Mesendoderm (in vitro differentiated cells): ENCODE results near the gene ADARB1.

Source experiments
- DNase-seq: peaks from one replicate; pipeline ENCODE4 v3.0.0; 2013
- H2AK5ac ChIP-seq: 2 replicates; pipeline ENCODE4 v1.6.1; 2013; ENCODE audit warnings: low read length, inconsistent platforms
- H2BK120ac ChIP-seq: 2 replicates; pipeline ENCODE4 v1.6.1; 2013; ENCODE audit warnings: low read depth, mild to moderate bottlenecking, low read length, moderate library complexity, mixed read lengths
- H2BK15ac ChIP-seq: replicated peaks from 2 replicates; pipeline ENCODE4 v1.6.1; 2013; ENCODE audit warnings: low read depth, mild to moderate bottlenecking, moderate library complexity
- H2BK5ac ChIP-seq: 2 replicates; pipeline ENCODE4 v1.6.1; 2013; ENCODE audit warnings: low read length, inconsistent platforms
- H3K18ac ChIP-seq: 2 replicates; pipeline ENCODE4 v1.6.1; 2013; ENCODE audit warnings: mild to moderate bottlenecking, low read length, mixed read lengths
- H3K23ac ChIP-seq: one replicate; pipeline ENCODE4 v1.6.1; 2013; ENCODE audit warnings: low read length
- H3K27ac ChIP-seq: 2 replicates; pipeline ENCODE4 v1.5.1; 2013; ENCODE audit warnings: low read depth, mild to moderate bottlenecking, inconsistent platforms, low read length, moderate library complexity
- H3K27me3 ChIP-seq: 2 replicates; pipeline ENCODE4 v1.6.1; 2013; ENCODE audit warnings: low read length, control low read depth, mild to moderate bottlenecking, inconsistent platforms; ENCODE audit not compliant: insufficient read depth, poor library complexity
- H3K36me3 ChIP-seq: 2 replicates; pipeline ENCODE4 v1.6.1; 2013; ENCODE audit warnings: low read length, inconsistent platforms; ENCODE audit not compliant: control insufficient read depth, insufficient read depth
- H3K4ac ChIP-seq: one replicate; pipeline ENCODE4 v1.6.1; 2013; ENCODE audit warnings: low read depth, mild to moderate bottlenecking, low read length, moderate library complexity
- H3K4me1 ChIP-seq: 2 replicates; pipeline ENCODE4 v1.6.1; 2013; ENCODE audit warnings: low read depth, low read length, inconsistent platforms; ENCODE audit not compliant: control insufficient read depth
- H3K4me2 ChIP-seq: 2 replicates; pipeline ENCODE4 v1.6.1; 2013; ENCODE audit warnings: low read length
- H3K4me3 ChIP-seq: 2 replicates; pipeline ENCODE4 v1.5.1; 2013; ENCODE audit warnings: mild to moderate bottlenecking, low read length
- H3K56ac ChIP-seq: one replicate; pipeline ENCODE4 v1.6.1; 2013; ENCODE audit warnings: low read length
- H3K79me1 ChIP-seq: 2 replicates; pipeline ENCODE4 v1.6.1; 2013; ENCODE audit warnings: low read length, inconsistent platforms
- H3K79me2 ChIP-seq: 2 replicates; pipeline ENCODE4 v1.6.1; 2013; ENCODE audit warnings: mild to moderate bottlenecking, low read length; ENCODE audit not compliant: control insufficient read depth, insufficient read depth
- H3K9ac ChIP-seq: 2 replicates; pipeline ENCODE4 v1.6.1; 2013; ENCODE audit warnings: low read length, inconsistent platforms
- H4K5ac ChIP-seq: one replicate; pipeline ENCODE4 v1.6.1; 2013; ENCODE audit warnings: low read length
- H4K8ac ChIP-seq: one replicate; pipeline ENCODE4 v1.6.1; 2013; ENCODE audit warnings: low read depth, mild to moderate bottlenecking, control low read depth, low read length, moderate library complexity
- WGBS: extraction: QIAGEN DNeasy Blood & Tissue Kit; methylation state at CpG from one replicate; pipeline ENCODE4 v1.1.7; 2013; ENCODE audit warnings: low lambda C conversion rate, missing lambda C conversion rate; ENCODE audit not compliant: insufficient coverage; ENCODE audit errors: extremely low coverage; 5-methylcytosine and 5-hydroxymethylcytosine counted together

ADARB1 gene

GRCh38 chr21:45168522-45168921 is 94.1 kb downstream of the ADARB1 start:
- H3K56ac ChIP-seq, result no peak overlapping the region
- no peak overlapping the region for H3K4me3 ChIP-seq
- H3K4me2 ChIP-seq, result no peak overlapping the region
- no CpG with 5 or more reads among the region's 7 CpGs for WGBS
- H3K18ac ChIP-seq, result no peak overlapping the region
- no peak overlapping the region for H4K8ac ChIP-seq
- H2BK15ac ChIP-seq, result no peak overlapping the region
- no peak overlapping the region for H3K27ac ChIP-seq
- H3K9ac ChIP-seq, result no peak overlapping the region
- no peak overlapping the region for H3K4ac ChIP-seq
- no peak overlapping the region for H2BK120ac ChIP-seq
- no peak overlapping the region for H2BK5ac ChIP-seq
- H3K23ac ChIP-seq, result no peak overlapping the region
- no peaks in the 10 kb centered on the region for H3K79me2 ChIP-seq
- H3K27me3 ChIP-seq, result no peaks in the 10 kb centered on the region
- H3K4me1 ChIP-seq, result no peaks in the 10 kb centered on the region
- H3K36me3 ChIP-seq, result no peaks in the 10 kb centered on the region
- H3K79me1 ChIP-seq, result no peaks in the 10 kb centered on the region
- H2AK5ac ChIP-seq, result no peak overlapping the region
- no peak for DNase-seq
- no peak overlapping the region for H4K5ac ChIP-seq

GRCh38 chr21:45169001-45169400 is 94.6 kb downstream of the ADARB1 start:
- Histone ChIP-seq H3K18ac (no peak overlapping the region), H3K4me3 (no peak overlapping the region), H2BK15ac (no peak overlapping the region), H2BK5ac (no peak overlapping the region), H4K8ac (no peak overlapping the region), H3K4ac (no peak overlapping the region), H3K56ac (no peak overlapping the region), H3K36me3 (no peaks in the 10 kb centered on the region), H3K9ac (no peak overlapping the region), H2AK5ac (no peak overlapping the region), H3K79me2 (no peaks in the 10 kb centered on the region), H3K27ac (no peak overlapping the region), H3K4me2 (no peak overlapping the region), H4K5ac (no peak overlapping the region), H3K79me1 (no peaks in the 10 kb centered on the region), H3K4me1 (no peaks in the 10 kb centered on the region), H3K27me3 (no peaks in the 10 kb centered on the region), H2BK120ac (no peak overlapping the region), H3K23ac (no peak overlapping the region)
- DNase-seq, result no peak
- no CpG with 5 or more reads among the region's 7 CpGs for WGBS

- H2BK15ac ChIP-seq, result no peak overlapping the region
- H3K4me3 ChIP-seq, result no peak overlapping the region
- H3K79me2 ChIP-seq, result no peaks in the 10 kb centered on the region
- no peak overlapping the region for H3K4me2 ChIP-seq
- no peak overlapping the region for H3K18ac ChIP-seq
- WGBS, result no CpG with 5 or more reads among the region's 6 CpGs
- no peaks in the 10 kb centered on the region for H3K79me1 ChIP-seq
- H4K8ac ChIP-seq, result no peak overlapping the region
- no peak overlapping the region for H3K23ac ChIP-seq
- H3K36me3 ChIP-seq, result no peaks in the 10 kb centered on the region
- H2BK5ac ChIP-seq, result no peak overlapping the region
- no peak overlapping the region for H2BK120ac ChIP-seq
- H2AK5ac ChIP-seq, result no peak overlapping the region
- no peak overlapping the region for H3K4ac ChIP-seq
- no peak overlapping the region for H3K27ac ChIP-seq
- H3K4me1 ChIP-seq, result no peaks in the 10 kb centered on the region
- no peak overlapping the region for H3K56ac ChIP-seq
- no peaks in the 10 kb centered on the region for H3K27me3 ChIP-seq
- no peak overlapping the region for H4K5ac ChIP-seq
- H3K9ac ChIP-seq, result no peak overlapping the region
- no peak for DNase-seq
Measured at GRCh38 chr21:45169682-45170081, 95.3 kb downstream of the ADARB1 start.

GRCh38 chr21:45170987-45171386 is 96.6 kb downstream of the ADARB1 start:
- Histone ChIP-seq H3K27ac (no peak overlapping the region), H3K56ac (no peak overlapping the region), H3K36me3 (no peaks in the 10 kb centered on the region), H3K4me1 (no peaks in the 10 kb centered on the region), H2BK5ac (no peak overlapping the region), H2BK120ac (no peak overlapping the region), H3K9ac (no peak overlapping the region), H2BK15ac (no peak overlapping the region), H4K8ac (no peak overlapping the region), H3K79me2 (no peaks in the 10 kb centered on the region), H3K4me2 (no peak overlapping the region), H3K23ac (no peak overlapping the region), H2AK5ac (no peak overlapping the region), H3K18ac (no peak overlapping the region), H3K27me3 (no peaks in the 10 kb centered on the region), H3K79me1 (no peaks in the 10 kb centered on the region), H3K4me3 (no peak overlapping the region), H4K5ac (no peak overlapping the region), H3K4ac (no peak overlapping the region)
- WGBS, result no CpG with 5 or more reads among the region's 8 CpGs
- DNase-seq, result no peak

GRCh38 chr21:45172420-45172819 is 98.0 kb downstream of the ADARB1 start:
- Histone ChIP-seq H3K27me3 (no peaks in the 10 kb centered on the region), H3K27ac (no peak overlapping the region), H3K18ac (no peak overlapping the region), H2AK5ac (no peak overlapping the region), H3K4me1 (no peaks in the 10 kb centered on the region), H4K5ac (no peak overlapping the region), H3K4ac (no peak overlapping the region), H3K23ac (no peak overlapping the region), H3K79me2 (no peaks in the 10 kb centered on the region), H2BK120ac (no peak overlapping the region), H3K36me3 (no peaks in the 10 kb centered on the region), H2BK5ac (no peak overlapping the region), H4K8ac (no peak overlapping the region), H3K4me3 (no peak overlapping the region), H3K79me1 (no peaks in the 10 kb centered on the region), H3K56ac (no peak overlapping the region), H3K4me2 (no peak overlapping the region), H3K9ac (no peak overlapping the region), H2BK15ac (no peak overlapping the region)
- no CpG with 5 or more reads among the region's 10 CpGs for whole genome bisulfite sequencing
- DNase-seq, result no peak

- WGBS, result no CpG with 5 or more reads among the region's 12 CpGs
- no peak overlapping the region for H3K56ac ChIP-seq
- no peak overlapping the region for H2BK120ac ChIP-seq
- no peak overlapping the region for H2AK5ac ChIP-seq
- H4K5ac ChIP-seq, result no peak overlapping the region
- no peak overlapping the region for H3K27ac ChIP-seq
- H3K27me3 ChIP-seq, result no peaks in the 10 kb centered on the region
- no peak for DNase-seq
- H3K23ac ChIP-seq, result no peak overlapping the region
- H3K79me2 ChIP-seq, result no peaks in the 10 kb centered on the region
- H2BK15ac ChIP-seq, result no peak overlapping the region
- no peak overlapping the region for H3K4me3 ChIP-seq
- no peak overlapping the region for H2BK5ac ChIP-seq
- no peak overlapping the region for H3K18ac ChIP-seq
- H3K79me1 ChIP-seq, result no peaks in the 10 kb centered on the region
- no peak overlapping the region for H3K4me2 ChIP-seq
- no peak overlapping the region for H3K9ac ChIP-seq
- H3K36me3 ChIP-seq, result no peaks in the 10 kb centered on the region
- no peaks in the 10 kb centered on the region for H3K4me1 ChIP-seq
- H3K4ac ChIP-seq, result no peak overlapping the region
- no peak overlapping the region for H4K8ac ChIP-seq
Measured at GRCh38 chr21:45175326-45176095, 101.1 kb downstream of the ADARB1 start.
